ENCODE data around the gene ACTMAP. TPM values are rescaled to one million over a fixed set of nuclear protein-coding genes. Genes with fewer than 3 reads are reported as not detected.

Gene ACTMAP
- total and polyA plus RNA-seq, 8 donors = 10.3 to 17.6 (median 14.0) TPM

GRCh38 chr19:40750874-40751537, 729 bp upstream of the ACTMAP start, which contains the start of gene SNRPA:
TSS of gene SNRPA (plus strand) at chr19:40751203. CDS start at chr19:40751409, 206 bp downstream.
- TF ChIP-seq CTCF (IDR thresholded peaks at IDR 0.05) = no peak
- Histone ChIP-seq H3K4me1 (peaks cover 36 to 70% of the 10 kb centered on the region in 2 donors), H3K27me3 (no peaks in the 10 kb centered on the region), H3K4me3 (peak within 1 kb of the TSS; percentile 58 to 62), H3K36me3 (peaks cover 0 to 9% of the 10 kb centered on the region in 2 donors), H3K9me3 (no peaks in the 10 kb centered on the region), H3K27ac (peak within 1 kb of the TSS; percentile 91 to 94)
- intact Hi-C loops (cut with DNase I) = no loop called here
- DNase-seq (peak; percentile 94 to 100 (median 98)), ATAC-seq (peak; percentile 86)

- peaks cover 0 to 2% of the 10 kb centered on the region in 2 donors for H3K36me3 ChIP-seq
- peak overlapping the region in 1 of 2 donors; percentile 94 for H3K27ac ChIP-seq
- no peak for TF ChIP-seq CTCF (IDR thresholded peaks at IDR 0.05)
- intact Hi-C loops (cut with DNase I) = no loop called here
- H3K4me3 ChIP-seq = no peak overlapping the region
- no peak for ATAC-seq
- no peak for DNase-seq
- peaks cover 21 to 43% of the 10 kb centered on the region in 2 donors for H3K4me1 ChIP-seq
- H3K27me3 ChIP-seq = no peaks in the 10 kb centered on the region
- H3K9me3 ChIP-seq = no peaks in the 10 kb centered on the region
These were observed 2.7 kb downstream of the ACTMAP start for GRCh38 chr19:40747536-40747935.

- peaks cover 0 to 22% of the 10 kb centered on the region in 2 donors for H3K36me3 ChIP-seq
- H3K9me3 ChIP-seq = no peaks in the 10 kb centered on the region
- peaks cover 14 to 33% of the 10 kb centered on the region in 2 donors for H3K4me1 ChIP-seq
- intact Hi-C loops (cut with DNase I) = no loop called here
- peak overlapping the region; percentile 42 to 53 for H3K27ac ChIP-seq
- TF ChIP-seq CTCF (IDR thresholded peaks at IDR 0.05) = no peak
- no peaks in the 10 kb centered on the region for H3K27me3 ChIP-seq
- DNase-seq (no peak), ATAC-seq (peak; percentile 4)
- H3K4me3 ChIP-seq = no peak overlapping the region
These were observed 4.9 kb downstream of the ACTMAP start for GRCh38 chr19:40745402-40745780.

GRCh38 chr19:40744554-40745401, 5.5 kb downstream of the ACTMAP start:
- Histone ChIP-seq H3K27ac (peak overlapping the region; percentile 42 to 53), H3K27me3 (no peaks in the 10 kb centered on the region), H3K36me3 (peaks cover 0 to 28% of the 10 kb centered on the region in 2 donors), H3K9me3 (no peaks in the 10 kb centered on the region), H3K4me1 (peaks cover 13 to 29% of the 10 kb centered on the region in 2 donors), H3K4me3 (no peak overlapping the region)
- TF ChIP-seq CTCF (IDR thresholded peaks at IDR 0.05) = no peak
- ATAC-seq (peak; percentile 79), DNase-seq (peak in 2 of 4 donors; percentile 62 to 85)
- intact Hi-C loops (cut with DNase I) = no loop called here

GRCh38 chr19:40743926-40744325, 6.4 kb downstream of the ACTMAP start:
- peak overlapping the region in 1 of 2 donors; percentile 42 for H3K27ac ChIP-seq
- ATAC-seq = no peak
- no peaks in the 10 kb centered on the region for H3K9me3 ChIP-seq
- no peaks in the 10 kb centered on the region for H3K27me3 ChIP-seq
- peaks cover 0 to 36% of the 10 kb centered on the region in 2 donors for H3K36me3 ChIP-seq
- H3K4me3 ChIP-seq = no peak overlapping the region
- no peak for TF ChIP-seq CTCF (IDR thresholded peaks at IDR 0.05)
- intact Hi-C loops (cut with DNase I) = no loop called here
- no peak for DNase-seq
- peaks cover 4 to 21% of the 10 kb centered on the region in 2 donors for H3K4me1 ChIP-seq

Data from left lung (tissue), 10 donors.